Effector memory CD8-positive, alpha-beta T cell (primary cell): ENCODE results near the gene TEX12.
A peak's percentile ranks its signal among the peaks of the same experiment; 100 is the strongest.
"Not testable (repeated sequence)": the region's sequence is repeated elsewhere in the genome, so short reads cannot be mapped to it uniquely, and the experiment has no call there.

Experiments used
- ATAC-seq: fragments of 150-1000 bp; cut with Tn5 transposase; replicated peaks from 2 replicates; pipeline ENCODE4 v1.10.0; 2021; ENCODE audit warnings: mild to moderate bottlenecking, moderate library complexity
- DNase-seq, 3 experiments: peaks; one replicate each; pipeline ENCODE4 v3.0.0; 2021
- H3K27ac Mint-ChIP-seq, 2 donors: one replicate each; pipeline ENCODE4 v1.8.0; 2022; ENCODE audit warnings: mild to moderate bottlenecking in 2 of 2, mixed read lengths in 2 of 2, moderate library complexity in 2 of 2
- H3K27me3 Mint-ChIP-seq, 2 donors: one replicate each; pipeline ENCODE4 v1.8.0; 2022; ENCODE audit warnings: mixed read lengths in 2 of 2
- H3K36me3 Mint-ChIP-seq: one replicate; pipeline ENCODE4 v1.8.0; 2022; ENCODE audit warnings: mild to moderate bottlenecking, moderate library complexity, mixed read lengths; ENCODE audit not compliant: insufficient read depth
- H3K4me1 Mint-ChIP-seq, 2 donors: one replicate each; pipeline ENCODE4 v1.8.0; 2022; ENCODE audit warnings: low read depth in 2 of 2, mixed read lengths in 2 of 2
- H3K4me3 Mint-ChIP-seq, 2 donors: one replicate each; pipeline ENCODE4 v1.8.0; 2022; ENCODE audit warnings: mild to moderate bottlenecking in 2 of 2, mixed read lengths in 2 of 2, moderate library complexity in 2 of 2
- H3K9me3 Mint-ChIP-seq, 2 donors: one replicate each; pipeline ENCODE4 v1.8.0; 2022; ENCODE audit warnings: mixed read lengths in 2 of 2

Gene TEX12

DNA sequence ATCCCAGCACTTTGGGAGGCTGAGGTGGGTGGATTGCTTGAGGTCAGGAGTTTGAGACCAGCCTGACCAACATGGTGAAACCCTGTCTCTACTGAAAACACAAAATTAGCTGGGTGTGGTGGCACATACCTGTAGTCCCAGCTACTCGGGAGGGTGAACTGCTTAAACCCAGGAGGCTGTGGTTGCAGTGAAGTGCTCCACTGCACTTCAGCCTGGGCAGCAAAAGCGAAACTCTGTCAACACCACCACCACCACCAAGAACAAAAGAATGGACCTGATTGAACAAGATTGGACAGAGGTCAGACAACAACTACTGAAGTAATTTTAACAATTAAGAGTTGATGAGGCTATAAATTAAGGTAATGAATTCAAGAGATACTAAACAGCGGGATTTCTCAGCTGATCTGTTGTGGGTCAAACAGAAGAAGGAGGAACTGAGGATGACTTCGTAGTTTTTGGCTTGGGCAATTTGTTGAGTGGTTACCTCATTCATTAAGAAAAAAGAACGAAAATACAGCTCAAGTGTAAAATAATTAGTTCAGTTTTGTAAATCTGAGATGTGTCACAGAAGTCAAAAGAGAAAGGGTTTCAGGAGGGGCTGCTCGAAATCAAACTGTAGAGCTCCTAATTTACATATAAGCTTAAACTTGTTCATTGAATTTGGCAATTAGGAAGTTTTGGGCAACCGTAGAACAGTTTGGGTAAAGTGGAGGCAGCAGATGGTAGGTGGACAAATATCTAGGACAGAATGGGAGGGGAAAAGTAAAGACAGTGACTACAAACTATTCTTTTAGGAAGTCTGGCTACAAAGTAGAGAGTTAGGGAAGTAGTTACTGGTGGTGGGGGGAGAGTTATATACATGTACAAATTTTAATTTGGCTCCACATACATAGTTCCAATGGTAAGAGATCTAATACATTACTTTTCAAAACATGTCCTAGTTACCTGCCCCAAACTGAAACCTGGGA, 7.8 kb upstream of the TEX12 start:
- no peaks in the 10 kb centered on the region for H3K27me3 Mint-ChIP-seq
- DNase-seq, result no peak
- H3K9me3 Mint-ChIP-seq, result no peaks in the 10 kb centered on the region
- H3K27ac Mint-ChIP-seq, result peak overlapping the region in 1 of 2 donors; percentile 57
- H3K4me3 Mint-ChIP-seq, result no peak overlapping the region
- no peaks in the 10 kb centered on the region for H3K36me3 Mint-ChIP-seq
- no peak for ATAC-seq
- no peaks in the 10 kb centered on the region for H3K4me1 Mint-ChIP-seq

DNA sequence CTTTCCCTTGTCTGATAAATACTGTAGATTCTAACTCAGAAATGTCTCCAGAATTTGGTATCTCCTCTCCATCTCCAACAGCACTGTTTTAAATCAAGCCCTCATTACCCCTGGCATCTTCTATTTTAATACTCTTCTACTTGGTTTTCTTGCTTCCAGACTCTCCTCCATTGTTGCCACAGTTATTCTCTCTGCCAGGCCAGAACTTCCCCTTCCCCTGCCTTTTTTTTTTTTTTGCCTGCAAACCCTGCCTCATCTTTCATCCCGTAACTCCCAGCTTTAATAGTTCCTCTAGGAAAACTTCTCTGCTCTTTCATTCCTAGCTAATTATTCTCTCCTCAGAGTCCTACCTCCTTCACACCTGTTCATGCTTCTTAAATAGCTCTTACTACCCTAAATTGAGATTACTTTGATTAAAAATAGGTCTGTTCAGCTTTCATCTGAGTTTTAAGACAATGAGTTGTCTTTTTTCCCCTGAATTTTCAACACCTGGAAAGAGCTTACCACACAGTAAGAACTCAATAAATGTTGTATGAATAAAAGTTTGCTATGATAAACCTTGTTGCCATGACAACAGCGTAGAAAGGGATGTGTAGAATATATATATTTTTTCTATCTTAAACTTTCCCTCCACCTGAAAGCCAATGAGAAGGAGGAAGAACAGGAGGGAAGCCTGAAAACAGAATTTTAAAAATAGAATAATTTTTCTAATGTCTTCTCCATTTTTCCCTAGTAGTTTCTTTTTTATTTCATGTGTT, 6.9 kb upstream of the TEX12 start:
- no peaks in the 10 kb centered on the region for H3K4me1 Mint-ChIP-seq
- no peak overlapping the region for H3K27ac Mint-ChIP-seq

DNA sequence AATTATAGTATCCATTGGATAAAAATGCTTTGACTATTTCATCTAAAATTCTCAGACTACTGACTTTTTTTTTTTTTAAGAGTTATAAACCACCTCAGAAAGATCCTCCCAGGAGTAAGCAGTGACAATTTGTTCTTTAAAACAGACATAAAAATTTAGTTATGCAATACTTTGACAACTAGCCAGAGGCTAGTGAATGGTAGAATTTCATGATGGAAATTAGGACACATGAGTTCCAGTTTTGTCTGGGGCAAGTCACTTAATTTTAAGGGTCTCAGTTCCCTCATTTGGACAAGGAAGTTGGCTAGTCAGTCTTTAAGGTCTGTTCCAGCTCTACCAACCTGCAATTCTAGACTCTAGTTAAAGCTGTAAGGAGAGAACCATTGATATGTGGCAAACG, 6.2 kb upstream of the TEX12 start:
- no peaks in the 10 kb centered on the region for H3K36me3 Mint-ChIP-seq
- DNase-seq (no peak), ATAC-seq (no peak)
- no peak overlapping the region for H3K4me3 Mint-ChIP-seq
- no peaks in the 10 kb centered on the region for H3K9me3 Mint-ChIP-seq
- H3K4me1 Mint-ChIP-seq, result no peaks in the 10 kb centered on the region
- no peak overlapping the region for H3K27ac Mint-ChIP-seq
- no peaks in the 10 kb centered on the region for H3K27me3 Mint-ChIP-seq

More for the DNA sequence above, 6.9 kb upstream of the TEX12 start:
- ATAC-seq, result no peak
- no peak for DNase-seq
- H3K27me3 Mint-ChIP-seq, result no peaks in the 10 kb centered on the region
- H3K9me3 Mint-ChIP-seq, result no peaks in the 10 kb centered on the region
- no peaks in the 10 kb centered on the region for H3K36me3 Mint-ChIP-seq
- H3K4me3 Mint-ChIP-seq, result no peak overlapping the region

DNA sequence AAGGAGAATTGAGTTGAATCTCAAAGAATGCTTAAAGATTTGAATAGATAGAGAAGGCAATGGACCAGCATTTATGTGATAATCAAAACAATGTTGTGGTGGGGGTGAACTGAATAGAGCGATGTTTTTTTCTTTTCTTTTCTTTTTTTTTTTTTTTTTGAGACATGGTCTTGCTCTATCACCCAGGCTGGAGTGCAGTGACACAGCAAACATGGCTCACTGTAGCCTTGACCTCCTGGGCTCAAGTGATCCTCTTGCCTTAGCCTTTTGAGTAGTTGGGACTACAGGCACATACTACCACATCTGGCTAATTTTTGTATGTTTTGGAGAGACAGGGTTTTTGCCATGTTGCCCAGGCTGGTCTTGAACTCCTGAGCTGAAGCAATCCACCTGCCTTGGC, 5.0 kb upstream of the TEX12 start:
- H3K27me3 Mint-ChIP-seq, H3K27ac Mint-ChIP-seq, H3K4me1 Mint-ChIP-seq, H3K9me3 Mint-ChIP-seq, H3K36me3 Mint-ChIP-seq, DNase-seq, ATAC-seq, H3K4me3 Mint-ChIP-seq: not testable (repeated sequence)

DNA sequence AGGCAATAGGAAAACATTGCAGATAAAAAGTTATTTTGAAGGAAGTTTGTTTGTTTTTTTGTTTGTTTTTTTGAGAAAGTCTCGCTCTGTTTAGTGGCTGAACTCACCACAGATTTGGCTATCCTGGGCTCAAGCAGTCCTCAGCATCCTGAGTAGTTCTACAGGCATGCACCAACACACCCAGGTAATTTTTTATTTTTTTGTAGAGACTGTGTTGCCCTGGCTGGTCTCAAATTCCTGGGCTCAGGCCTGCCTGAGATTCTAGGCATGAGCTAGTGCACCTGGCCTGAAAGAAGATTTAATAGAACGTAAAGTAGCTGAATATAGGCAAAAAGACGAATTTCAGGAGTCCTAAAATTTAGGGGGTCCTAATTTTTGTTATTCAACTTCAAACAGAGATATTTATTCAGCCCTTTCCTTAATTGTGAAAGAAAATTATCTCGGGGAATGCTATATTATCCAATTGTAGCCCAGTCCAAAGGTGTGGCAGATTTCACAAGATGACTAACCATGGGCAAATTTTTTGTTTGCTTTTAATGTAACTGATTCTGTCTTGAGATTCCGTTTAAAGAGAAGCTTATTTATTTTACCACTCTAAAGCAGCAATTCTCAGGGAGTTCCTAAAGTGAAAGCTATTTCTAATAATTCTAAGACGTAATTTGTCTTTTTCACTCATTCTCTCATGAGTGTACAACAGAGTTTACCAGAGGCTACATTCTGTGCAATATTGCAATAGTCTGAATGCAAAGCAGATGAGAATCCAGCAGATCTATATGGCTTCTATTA, 4.2 kb upstream of the TEX12 start:
- no peaks in the 10 kb centered on the region for H3K4me1 Mint-ChIP-seq
- H3K9me3 Mint-ChIP-seq, result no peaks in the 10 kb centered on the region
- DNase-seq (no peak), ATAC-seq (no peak)
- H3K4me3 Mint-ChIP-seq, result no peak overlapping the region
- H3K36me3 Mint-ChIP-seq, result peaks cover 5% of the 10 kb centered on the region
- H3K27ac Mint-ChIP-seq, result no peak overlapping the region
- peaks cover 7 to 15% of the 10 kb centered on the region in 2 donors for H3K27me3 Mint-ChIP-seq

DNA sequence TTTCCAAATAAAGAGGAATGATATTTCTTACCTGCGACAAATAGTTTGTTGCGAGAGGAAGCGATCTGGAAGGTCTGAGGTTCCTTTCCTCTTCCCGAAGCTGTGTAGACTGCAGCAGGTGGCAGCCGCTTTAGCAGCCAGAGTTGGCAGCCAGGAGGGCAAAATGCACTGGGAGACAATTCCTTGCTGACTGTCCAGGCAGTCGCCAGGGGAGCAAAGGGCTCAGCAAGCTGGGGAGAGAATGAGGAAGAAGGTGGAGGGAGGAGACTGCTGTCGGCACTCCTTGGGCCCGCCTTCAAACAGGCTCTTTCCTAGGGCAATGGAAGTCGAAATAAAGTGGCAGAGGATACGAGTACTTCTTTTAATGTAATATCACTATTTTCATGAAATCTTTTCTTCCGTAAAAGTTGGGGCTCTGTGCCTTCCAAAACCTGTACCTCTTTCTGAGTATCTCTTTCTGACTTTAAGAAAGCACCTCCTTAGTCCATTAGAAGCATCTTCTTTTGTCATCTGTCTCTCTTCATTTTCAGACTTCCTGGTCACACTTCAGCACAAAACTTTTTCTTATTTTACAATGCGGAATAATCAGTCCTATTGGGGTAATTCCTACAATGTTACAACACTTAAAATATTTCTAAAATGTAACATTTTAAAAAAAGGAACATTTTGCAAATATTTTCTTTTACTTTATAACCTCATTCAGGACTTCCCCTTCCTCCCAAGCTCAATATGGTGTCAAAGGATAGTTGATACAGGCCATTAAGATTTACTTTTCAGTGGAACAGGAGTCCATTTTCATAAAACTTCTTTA, 3.1 kb upstream of the TEX12 start, which contains the start of gene IL18:
IL18 (minus strand) TSS at position 220 of the 811 bp plus-strand sequence. CDS start 9,041 bp downstream, outside the sequence.
- H3K9me3 Mint-ChIP-seq, result no peaks in the 10 kb centered on the region
- no peak within 1 kb of the TSS for H3K4me3 Mint-ChIP-seq
- ATAC-seq (no peak), DNase-seq (no peak)
- no peak within 1 kb of the TSS for H3K27ac Mint-ChIP-seq
- H3K4me1 Mint-ChIP-seq, result no peaks in the 10 kb centered on the region
- H3K36me3 Mint-ChIP-seq, result peaks cover 5% of the 10 kb centered on the region
- peaks cover 7 to 15% of the 10 kb centered on the region in 2 donors for H3K27me3 Mint-ChIP-seq

DNA sequence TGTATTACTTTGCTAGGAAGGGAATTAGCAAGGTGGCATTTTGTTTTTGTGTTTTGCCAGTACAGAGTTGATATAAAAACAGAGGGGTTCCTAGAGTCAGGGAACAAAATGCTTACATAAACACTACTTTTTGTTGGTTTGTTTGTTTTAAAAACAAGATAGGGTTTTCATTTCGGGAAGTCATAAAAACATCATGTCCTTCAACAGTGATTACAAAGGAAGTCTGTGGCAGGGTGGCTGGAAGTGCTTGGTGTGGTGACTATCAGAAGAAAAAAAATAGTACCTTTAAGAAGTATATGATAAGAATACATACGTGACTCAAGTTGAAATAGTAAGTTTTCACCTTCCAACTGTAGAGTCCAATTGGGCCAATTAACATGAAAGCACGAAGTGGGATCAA, 2.1 kb upstream of the TEX12 start:
- no peaks in the 10 kb centered on the region for H3K4me1 Mint-ChIP-seq
- peaks cover 5% of the 10 kb centered on the region for H3K36me3 Mint-ChIP-seq
- H3K9me3 Mint-ChIP-seq, result no peaks in the 10 kb centered on the region
- no peak overlapping the region for H3K27ac Mint-ChIP-seq
- H3K4me3 Mint-ChIP-seq, result no peak overlapping the region
- ATAC-seq (no peak), DNase-seq (no peak)
- peaks cover 7 to 15% of the 10 kb centered on the region in 2 donors for H3K27me3 Mint-ChIP-seq

DNA sequence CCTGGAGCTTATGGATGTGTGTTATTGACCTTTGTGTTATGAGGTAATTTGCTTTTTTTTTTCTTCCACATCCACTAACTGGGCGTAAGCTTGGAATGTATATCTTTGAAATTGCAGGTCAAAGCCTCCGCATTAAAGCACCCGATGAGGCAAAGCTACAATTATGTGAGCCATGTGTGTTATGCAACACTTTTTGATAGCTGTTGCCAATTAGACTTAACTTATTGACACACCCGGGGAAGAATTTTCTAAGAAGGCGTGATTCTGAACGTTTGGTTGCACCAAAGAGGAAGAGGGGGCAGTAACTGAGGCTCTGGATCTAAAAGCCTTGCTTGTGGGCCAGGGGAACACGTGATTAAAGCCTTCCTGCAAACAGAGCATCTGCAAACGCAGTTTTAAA, 610 bp upstream of the TEX12 start:
- DNase-seq (no peak), ATAC-seq (no peak)
- peaks cover 5% of the 10 kb centered on the region for H3K36me3 Mint-ChIP-seq
- no peaks in the 10 kb centered on the region for H3K4me1 Mint-ChIP-seq
- H3K4me3 Mint-ChIP-seq, result no peak overlapping the region
- no peaks in the 10 kb centered on the region for H3K9me3 Mint-ChIP-seq
- H3K27me3 Mint-ChIP-seq, result peaks cover 7 to 15% of the 10 kb centered on the region in 2 donors
- no peak overlapping the region for H3K27ac Mint-ChIP-seq

DNA sequence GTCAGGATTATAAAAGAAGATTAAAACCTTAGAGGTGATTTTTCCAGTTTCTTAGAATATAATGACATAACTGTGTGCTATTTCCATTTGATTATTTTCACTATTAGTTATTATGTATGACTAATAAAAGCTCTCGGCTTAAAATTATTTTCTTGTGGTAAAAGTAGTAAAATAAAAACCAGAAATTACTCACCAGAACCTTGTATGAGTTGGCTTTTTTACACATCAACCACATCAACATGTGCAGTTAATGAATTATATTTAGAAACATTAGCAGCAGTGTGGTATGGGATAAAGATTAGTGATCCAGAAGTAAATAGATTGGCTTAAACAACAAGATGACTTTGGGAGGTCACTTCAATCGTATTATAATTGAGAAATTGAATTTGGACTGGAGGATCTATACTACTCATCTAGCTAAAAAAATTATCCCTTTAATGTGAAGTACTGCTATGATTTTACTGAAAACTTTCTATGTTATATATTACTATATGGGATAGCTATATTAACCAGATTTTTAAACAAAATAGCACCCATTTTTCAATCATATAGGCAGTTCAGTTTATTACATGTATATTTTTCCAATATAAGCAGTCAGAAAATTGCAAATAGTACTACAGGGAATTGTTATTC, 5.3 kb downstream of the TEX12 start:
- Mint-ChIP-seq H3K4me3 (no peak overlapping the region), H3K9me3 (no peaks in the 10 kb centered on the region), H3K36me3 (no peaks in the 10 kb centered on the region), H3K27ac (no peak overlapping the region), H3K27me3 (peaks cover 9 to 24% of the 10 kb centered on the region in 2 donors), H3K4me1 (peaks cover 8 to 11% of the 10 kb centered on the region in 2 donors)
- DNase-seq (no peak), ATAC-seq (no peak)

DNA sequence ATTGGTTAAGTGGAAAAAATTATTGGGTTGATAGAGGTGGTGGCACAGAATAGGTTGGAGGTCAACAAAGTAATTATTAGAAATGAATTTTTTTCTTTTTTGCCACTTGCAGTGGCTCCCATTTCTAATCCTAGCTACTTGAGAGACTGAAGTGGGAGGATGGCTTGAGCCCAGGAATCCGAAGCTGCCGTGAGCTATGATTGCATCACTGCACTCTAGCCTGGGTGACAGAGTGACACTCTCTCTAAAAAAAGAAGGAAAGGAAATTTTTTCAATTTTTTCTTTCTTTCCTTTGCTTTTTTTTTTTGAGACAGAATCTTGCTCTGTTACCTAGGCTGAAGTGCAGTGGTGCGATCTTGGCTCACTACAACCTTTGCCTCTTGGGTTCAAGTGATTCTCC, 6.0 kb downstream of the TEX12 start:
- Mint-ChIP-seq H3K4me1 (peaks cover 8 to 11% of the 10 kb centered on the region in 2 donors), H3K9me3 (no peaks in the 10 kb centered on the region), H3K4me3 (no peak overlapping the region), H3K27ac (no peak overlapping the region), H3K27me3 (peaks cover 8 to 19% of the 10 kb centered on the region in 2 donors), H3K36me3 (no peaks in the 10 kb centered on the region)
- DNase-seq (no peak), ATAC-seq (no peak)

DNA sequence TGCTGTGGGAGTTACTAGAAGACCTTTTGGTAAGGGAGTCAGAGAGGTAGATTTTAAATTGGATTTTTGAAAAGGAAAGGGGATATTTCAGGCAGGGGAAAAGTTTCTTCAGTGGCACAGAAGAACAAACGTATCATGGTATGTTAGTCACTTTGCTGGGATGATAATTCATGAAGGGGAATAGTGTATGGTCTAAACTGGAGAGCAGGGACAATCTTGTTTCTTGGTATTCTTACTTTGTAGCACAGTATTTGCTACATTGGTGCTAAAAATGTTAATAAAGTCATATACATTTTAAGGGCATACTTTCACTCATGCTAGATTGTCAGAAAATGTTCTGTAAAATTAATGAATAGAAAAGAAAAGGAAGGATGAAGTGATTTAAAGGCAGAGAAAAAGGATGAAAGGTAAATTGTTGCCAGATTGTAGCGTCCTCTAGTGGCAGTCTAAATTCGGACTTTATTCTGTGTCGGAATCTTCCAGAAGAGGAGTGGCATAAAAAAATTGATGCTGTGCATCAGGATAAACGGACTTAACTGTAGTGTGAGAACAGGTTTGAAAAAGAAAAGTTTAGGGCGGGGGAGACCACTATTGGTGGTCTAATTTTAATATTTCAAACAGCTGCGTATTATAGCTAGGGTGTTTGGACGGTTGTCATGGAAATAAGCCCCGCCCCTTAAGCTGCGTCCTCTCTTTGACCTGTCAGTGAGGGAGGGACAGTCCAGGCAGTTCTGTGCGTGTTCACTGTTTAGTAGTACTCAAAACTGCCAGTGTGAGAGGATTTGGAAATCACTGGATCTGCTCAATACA, 7.8 kb downstream of the TEX12 start, which contains the start of gene BCO2:
BCO2 (plus strand) TSS at position 724 of the 810 bp plus-strand sequence. CDS start 90 bp downstream, outside the sequence.
- H3K27ac Mint-ChIP-seq, result peak within 1 kb of the TSS in 1 of 2 donors; percentile 9
- ATAC-seq (peak; percentile 85), DNase-seq (peak; percentile 22 to 31 (median 29))
- peaks cover 10 to 11% of the 10 kb centered on the region in 2 donors for H3K4me1 Mint-ChIP-seq
- H3K27me3 Mint-ChIP-seq, result peaks cover 14 to 19% of the 10 kb centered on the region in 2 donors
- peak within 1 kb of the TSS; percentile 33 to 56 for H3K4me3 Mint-ChIP-seq
- no peaks in the 10 kb centered on the region for H3K36me3 Mint-ChIP-seq
- H3K9me3 Mint-ChIP-seq, result no peaks in the 10 kb centered on the region
